Activated CD8-positive, alpha-beta memory T cell treated with anti-CD3 and anti-CD28 coated beads, Interleukin-2, amount 10 ng/mL, durations not matched to agents 7 days and 5 days (primary cell): ENCODE data around the gene ZNF839. TPM values are rescaled to one million over a fixed set of nuclear protein-coding genes. Genes with fewer than 3 reads are reported as not detected.

Source experiments
- ATAC-seq: fragments of 150-1000 bp; cut with Tn5 transposase; one replicate; pipeline ENCODE4 v1.10.0; 2021; ENCODE audit warnings: moderate library complexity
- CTCF ChIA-PET: fragments of 350-600 bp; sonication (Branson Sonifier 250); formaldehyde crosslinking; loops from one replicate; lab custom pipeline; 2021; ENCODE audit warnings: antibody characterized with exemption; lab: Charles Lee
- DNase-seq: peaks from one replicate; pipeline ENCODE4 v3.0.0-alpha.2; 2020
- H3K27ac Mint-ChIP-seq: one replicate; pipeline ENCODE4 v1.8.0; 2021; ENCODE audit warnings: mild to moderate bottlenecking, mixed read lengths
- H3K27me3 Mint-ChIP-seq: one replicate; pipeline ENCODE4 v1.8.0; 2021; ENCODE audit warnings: mixed read lengths
- H3K36me3 Mint-ChIP-seq: one replicate; pipeline ENCODE4 v1.8.0; 2021; ENCODE audit warnings: mild to moderate bottlenecking, mixed read lengths
- H3K4me1 Mint-ChIP-seq: one replicate; pipeline ENCODE4 v1.8.0; 2021; ENCODE audit warnings: mixed read lengths
- H3K4me3 Mint-ChIP-seq: one replicate; pipeline ENCODE4 v1.8.0; 2021; ENCODE audit warnings: mild to moderate bottlenecking, moderate library complexity, mixed read lengths
- H3K9me3 Mint-ChIP-seq: one replicate; pipeline ENCODE4 v1.8.0; 2022; ENCODE audit warnings: low read depth, mixed read lengths
- total RNA-seq, 2 experiments: library from RNA; stranded (reverse); gene quantifications; one replicate each; pipeline ENCODE4 v1.2.3, GENCODE V29; 2021

ZNF839 gene
- total RNA-seq, 2 experiments from 2014 or later = 11.9 to 13.5 TPM

- H3K36me3 Mint-ChIP-seq = no peaks in the 10 kb centered on the region
- CTCF ChIA-PET = no interaction called here
- ATAC-seq (no peak), DNase-seq (no peak)
- H3K4me1 Mint-ChIP-seq = no peaks in the 10 kb centered on the region
- H3K27me3 Mint-ChIP-seq = no peaks in the 10 kb centered on the region
- no peak overlapping the region for H3K4me3 Mint-ChIP-seq
- no peaks in the 10 kb centered on the region for H3K9me3 Mint-ChIP-seq
- no peak overlapping the region for H3K27ac Mint-ChIP-seq
These were observed 67.5 kb downstream of the ZNF839 start for GRCh38 chr14:102387086-102387485.

- ATAC-seq = no peak
- H3K27ac Mint-ChIP-seq = no peak overlapping the region
These were observed 69.7 kb downstream of the ZNF839 start for GRCh38 chr14:102389246-102389645.

GRCh38 chr14:102390064-102390855 lies 70.7 kb downstream of the ZNF839 start:
- no peaks in the 10 kb centered on the region for H3K27me3 Mint-ChIP-seq
- ATAC-seq (no peak), DNase-seq (no peak)
- no peaks in the 10 kb centered on the region for H3K9me3 Mint-ChIP-seq
- H3K4me1 Mint-ChIP-seq = peaks cover 3% of the 10 kb centered on the region
- CTCF ChIA-PET = no interaction called here
- no peak overlapping the region for H3K4me3 Mint-ChIP-seq
- H3K27ac Mint-ChIP-seq = no peak overlapping the region
- H3K36me3 Mint-ChIP-seq = peaks cover 5% of the 10 kb centered on the region

More at GRCh38 chr14:102389246-102389645, 69.7 kb downstream of the ZNF839 start:
- H3K9me3 Mint-ChIP-seq = no peaks in the 10 kb centered on the region
- no peak for DNase-seq
- no peaks in the 10 kb centered on the region for H3K4me1 Mint-ChIP-seq
- H3K27me3 Mint-ChIP-seq = no peaks in the 10 kb centered on the region
- H3K4me3 Mint-ChIP-seq = no peak overlapping the region
- H3K36me3 Mint-ChIP-seq = peaks cover 5% of the 10 kb centered on the region
- CTCF ChIA-PET = no interaction called here

Other genes starting within 250 kb of the ZNF839 start
- gene HSP90AA1, start 232.7 kb upstream of the ZNF839 start, total RNA-seq = 100 to 1,000 TPM; 543 to 668 TPM
- gene WDR20, start 179.8 kb upstream of the ZNF839 start, total RNA-seq = 10 to 100 TPM; 32.6 to 33.6 TPM
- gene MOK, start 14.6 kb upstream of the ZNF839 start, total RNA-seq = 1 to 10 TPM; 3.2 to 3.6 TPM
- gene CINP, start 43.1 kb downstream of the ZNF839 start, total RNA-seq = 10 to 100 TPM; 34.1 to 38.9 TPM
- gene TECPR2, start 43.2 kb downstream of the ZNF839 start, total RNA-seq = 10 to 100 TPM; 10.3 to 13.1 TPM
- gene ANKRD9, start 190.0 kb downstream of the ZNF839 start, total RNA-seq = 10 to 100 TPM; 11.2 to 12.6 TPM